Omental fat pad (tissue), 4 donors: ENCODE measurements around the gene B4GALNT3. TPM values are rescaled to one million over a fixed set of nuclear protein-coding genes. Genes with fewer than 3 reads are reported as not detected.

Experiments
- ATAC-seq: fragments of 150-250 bp; one replicate; pipeline ENCODE4 v1.9.1; 2016; ENCODE audit warnings: mild to moderate bottlenecking, moderate library complexity; ENCODE audit not compliant: low FRiP score
- DNase-seq: peaks from one replicate; pipeline ENCODE4 v3.0.0-alpha.2; 2019; ENCODE audit warnings: low spot score
- total RNA-seq, 4 donors: library from RNA; depleted of rRNA; stranded (reverse); fragments of >200 nt; gene quantifications; one replicate each; pipeline ENCODE4 v1.1.0, GENCODE V29; 2016
- TF ChIP-seq, protein P1 (sequence below), 3 donors: fragments of 450-650 bp; IDR thresholded peaks; one replicate each; pipeline ENCODE4 v1.5.1; 2016 to 2017; ENCODE audit warnings: antibody characterized with exemption in 3 of 3, mild to moderate bottlenecking in 3 of 3, moderate library complexity in 2 of 3

B4GALNT3 gene
- total RNA-seq, 4 donors from 2014 or later: 0.13 to 0.60 (median 0.28) TPM; not detected in 1

DNA sequence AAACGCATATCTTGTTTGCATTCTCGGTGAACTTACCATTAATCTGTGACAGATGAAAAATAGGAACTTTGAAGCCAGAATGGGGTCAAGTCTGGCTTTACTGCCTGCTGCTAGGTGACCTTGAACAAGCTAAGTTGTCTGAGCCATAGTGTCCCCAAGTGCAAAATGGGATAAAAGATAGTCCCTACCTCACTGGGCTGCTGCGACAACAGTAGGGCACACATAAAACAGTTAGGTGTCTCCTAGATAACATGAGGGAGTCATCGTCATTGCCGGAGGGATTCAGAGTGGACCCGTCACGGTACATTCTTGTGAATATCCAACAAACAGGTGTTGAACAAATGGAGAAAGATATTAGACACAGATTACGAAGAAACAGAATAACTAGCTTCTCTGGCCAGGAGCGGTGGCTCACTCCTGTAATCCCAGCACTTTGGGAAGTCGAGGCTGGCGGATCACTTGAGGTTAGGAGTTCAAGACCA lies 132.3 kb downstream of the B4GALNT3 start:
- ATAC-seq (no peak), DNase-seq (no peak)
- TF ChIP-seq, protein P1, sequence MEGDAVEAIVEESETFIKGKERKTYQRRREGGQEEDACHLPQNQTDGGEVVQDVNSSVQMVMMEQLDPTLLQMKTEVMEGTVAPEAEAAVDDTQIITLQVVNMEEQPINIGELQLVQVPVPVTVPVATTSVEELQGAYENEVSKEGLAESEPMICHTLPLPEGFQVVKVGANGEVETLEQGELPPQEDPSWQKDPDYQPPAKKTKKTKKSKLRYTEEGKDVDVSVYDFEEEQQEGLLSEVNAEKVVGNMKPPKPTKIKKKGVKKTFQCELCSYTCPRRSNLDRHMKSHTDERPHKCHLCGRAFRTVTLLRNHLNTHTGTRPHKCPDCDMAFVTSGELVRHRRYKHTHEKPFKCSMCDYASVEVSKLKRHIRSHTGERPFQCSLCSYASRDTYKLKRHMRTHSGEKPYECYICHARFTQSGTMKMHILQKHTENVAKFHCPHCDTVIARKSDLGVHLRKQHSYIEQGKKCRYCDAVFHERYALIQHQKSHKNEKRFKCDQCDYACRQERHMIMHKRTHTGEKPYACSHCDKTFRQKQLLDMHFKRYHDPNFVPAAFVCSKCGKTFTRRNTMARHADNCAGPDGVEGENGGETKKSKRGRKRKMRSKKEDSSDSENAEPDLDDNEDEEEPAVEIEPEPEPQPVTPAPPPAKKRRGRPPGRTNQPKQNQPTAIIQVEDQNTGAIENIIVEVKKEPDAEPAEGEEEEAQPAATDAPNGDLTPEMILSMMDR (IDR thresholded peaks at IDR 0.05): no peak

DNA sequence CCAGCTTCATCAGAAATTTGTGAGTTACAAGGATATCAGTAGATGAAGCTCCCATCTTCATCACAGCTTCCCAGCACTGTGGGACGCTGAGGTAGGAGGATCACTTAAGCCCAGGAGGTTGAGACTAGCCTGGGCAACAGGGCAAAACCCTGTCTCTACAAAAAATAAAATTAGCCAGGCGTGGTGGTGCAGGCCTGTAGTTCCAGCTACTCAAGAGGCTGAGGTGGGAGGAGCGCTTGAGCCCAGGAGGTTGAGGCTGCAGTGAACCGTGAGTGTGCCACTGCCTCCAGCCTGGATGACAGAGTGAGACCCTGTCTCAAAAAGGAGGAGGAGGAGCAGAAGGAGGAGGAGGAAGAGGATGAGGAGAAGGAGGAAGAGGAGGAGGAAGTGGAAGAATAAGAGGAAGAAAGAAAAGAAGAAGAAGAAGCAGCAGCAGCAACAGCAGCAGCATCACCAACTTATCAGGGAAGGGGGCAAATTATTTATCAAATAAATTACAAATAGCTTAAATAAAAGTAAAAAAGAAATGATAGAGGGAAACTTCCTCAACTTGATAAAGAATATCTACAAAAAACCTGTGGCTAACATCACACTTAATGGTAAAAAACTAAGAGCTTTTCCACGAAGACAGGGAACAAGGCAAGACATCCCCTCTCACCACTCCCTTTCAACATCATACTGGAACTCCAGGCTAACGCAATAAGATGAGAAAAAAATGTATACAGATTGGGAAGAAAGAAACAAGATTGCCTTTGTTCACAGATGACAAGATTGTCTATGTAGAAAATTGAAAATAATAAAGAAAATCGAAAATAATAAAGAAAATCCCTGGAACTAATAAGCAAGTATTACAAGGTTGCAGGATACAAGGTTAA lies 133.9 kb downstream of the B4GALNT3 start:
- ATAC-seq (no peak), DNase-seq (no peak)
- TF ChIP-seq, protein P1 (IDR thresholded peaks at IDR 0.05): no peak

DNA sequence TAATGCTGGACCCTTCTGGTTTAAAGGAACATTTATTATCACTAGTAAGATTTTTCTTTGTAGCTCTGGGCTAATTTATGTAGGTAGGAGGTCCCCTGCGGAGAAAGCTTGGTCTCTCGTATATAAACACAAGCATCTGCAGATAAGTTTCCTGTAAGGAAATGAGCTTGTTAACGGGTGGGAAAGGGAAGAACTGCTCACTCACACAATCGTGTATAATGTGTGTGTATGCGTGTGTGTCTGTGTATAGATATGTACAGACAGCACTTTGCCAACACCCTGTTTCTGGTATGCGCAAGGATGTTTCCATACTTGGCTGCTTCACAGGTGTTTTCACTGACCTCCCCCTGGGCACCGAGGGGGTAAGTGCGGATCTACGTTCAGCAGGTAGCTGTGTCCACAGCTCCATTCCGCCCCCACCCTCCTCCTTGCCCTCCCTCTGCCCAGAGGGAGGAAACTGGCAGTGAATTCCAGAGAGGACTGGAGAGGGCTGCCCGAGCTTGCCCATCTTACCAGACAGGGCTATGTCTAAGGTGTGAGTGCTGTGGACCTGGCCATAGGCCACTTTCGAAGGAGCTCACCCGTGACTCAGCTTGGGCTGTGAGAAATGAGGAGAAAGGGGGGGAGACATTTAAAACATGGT lies 138.3 kb downstream of the B4GALNT3 start:
- TF ChIP-seq, protein P1 (IDR thresholded peaks at IDR 0.05): no peak
- ATAC-seq (no peak), DNase-seq (no peak)

DNA sequence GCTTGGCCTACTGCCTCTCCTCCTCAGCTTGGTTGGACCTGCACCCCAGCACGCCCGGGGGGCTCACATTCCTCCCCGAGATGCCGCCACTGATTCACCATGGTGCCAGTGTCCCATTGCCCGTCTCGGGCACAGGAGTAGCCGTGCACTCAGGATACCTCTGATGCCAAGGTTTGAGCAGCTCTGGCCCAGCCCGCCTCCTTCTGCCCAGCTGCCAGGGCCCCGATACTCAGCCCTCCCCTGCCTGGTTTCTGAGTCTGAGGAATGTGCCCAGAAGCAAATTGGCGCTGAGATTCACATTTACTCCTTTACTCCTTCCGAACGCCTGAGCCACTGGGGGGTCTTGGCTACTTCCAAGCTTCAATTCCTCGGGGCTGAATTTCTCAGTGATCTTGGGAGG lies 140.0 kb downstream of the B4GALNT3 start:
- TF ChIP-seq, protein P1 (IDR thresholded peaks at IDR 0.05): no peak
- ATAC-seq (no peak), DNase-seq (no peak)

DNA sequence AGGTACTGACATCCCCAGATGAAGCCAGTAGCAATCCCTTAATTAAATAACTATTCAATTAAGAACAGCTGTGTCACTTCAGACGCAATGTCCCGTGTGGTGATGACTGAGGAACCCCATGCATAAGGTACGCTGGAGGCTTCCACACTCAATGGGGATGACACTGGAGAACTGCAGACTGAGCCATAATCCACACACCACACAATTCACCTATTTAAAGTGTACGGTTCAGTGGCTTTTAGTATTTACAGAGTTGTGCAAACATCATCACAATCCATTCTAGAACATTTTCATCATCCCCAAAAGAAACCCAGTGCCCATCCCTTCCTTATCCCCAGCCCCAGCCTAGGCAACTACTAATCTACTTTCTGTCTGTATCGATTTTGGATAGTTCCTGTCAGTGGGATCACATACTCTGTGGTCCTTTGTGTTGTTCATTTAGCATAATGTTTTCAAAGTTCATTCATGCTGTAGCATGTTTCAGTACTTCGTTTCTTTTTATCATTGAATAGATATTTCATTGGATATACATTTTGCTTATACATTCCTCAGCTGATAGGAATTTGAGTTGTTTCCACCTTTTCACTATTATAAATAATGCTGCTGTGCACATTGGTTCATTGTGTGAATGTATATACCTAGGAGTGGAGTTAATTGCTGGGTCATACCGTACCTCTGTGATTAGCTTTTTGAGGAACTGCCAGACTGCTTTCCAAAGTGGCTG lies 142.4 kb downstream of the B4GALNT3 start:
- TF ChIP-seq, protein P1 (IDR thresholded peaks at IDR 0.05): no peak
- DNase-seq (no peak), ATAC-seq (no peak)

DNA sequence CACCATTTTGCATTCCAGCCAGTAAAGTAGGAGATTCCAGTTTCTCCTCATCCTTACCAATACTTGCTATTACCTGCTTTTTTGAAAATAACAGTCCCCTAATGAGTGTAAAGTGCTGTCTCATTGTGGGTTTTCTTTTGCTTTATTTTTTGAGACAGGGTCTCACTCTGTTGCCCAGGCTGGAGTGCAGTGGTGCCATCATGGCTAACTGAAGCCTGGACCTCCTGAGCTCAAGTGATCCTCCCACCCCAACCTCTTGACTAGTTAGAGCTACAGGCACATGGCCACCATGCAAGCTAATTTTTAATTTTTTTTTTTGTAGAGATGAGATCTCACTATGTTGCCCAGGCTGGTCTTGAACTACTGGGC lies 142.9 kb downstream of the B4GALNT3 start:
- DNase-seq (no peak), ATAC-seq (no peak)
- TF ChIP-seq, protein P1 (IDR thresholded peaks at IDR 0.05): no peak
